ENCODE results near the gene ITGBL1.

ITGBL1 gene

DNA sequence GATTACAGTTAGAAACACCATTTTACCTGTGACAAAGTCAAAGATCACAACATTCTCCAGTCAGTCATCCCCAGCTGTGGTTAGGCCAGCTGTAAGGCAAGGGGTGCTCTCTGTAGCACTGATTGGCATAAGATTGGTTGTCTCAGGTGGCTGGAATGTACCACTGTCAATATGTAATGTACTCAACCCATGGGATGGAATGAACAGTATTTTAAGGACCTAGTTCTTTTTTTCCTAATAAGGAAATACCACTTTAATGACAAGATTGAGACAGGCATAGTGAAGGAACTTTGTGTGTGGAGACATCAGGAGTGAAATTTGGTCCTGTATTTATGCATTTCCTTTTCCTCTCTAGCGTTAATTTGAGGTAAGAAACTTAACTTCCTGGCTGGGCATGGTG, 310.7 kb downstream of the ITGBL1 start:
- DNase-seq, result no peak
